OCI-LY7 (cell line): ENCODE results near the gene ACER3.
"Not testable (repeated sequence)": the region's sequence is repeated elsewhere in the genome, so short reads cannot be mapped to it uniquely, and the experiment has no call there.

Experiments
- CTCF ChIP-seq: fragments of 200-600 bp; sonication (generic); conservative IDR thresholded peaks from 2 replicates; pipeline ENCODE4 v1.5.1; 2014; ENCODE audit warnings: mild to moderate bottlenecking, antibody characterized with exemption, low read length, moderate library complexity, mixed read lengths
- EZH2phosphoT487 ChIP-seq: fragments of 200-600 bp; sonication (generic); IDR thresholded peaks from 2 replicates; pipeline ENCODE4 v1.6.1; 2018; ENCODE audit warnings: low read depth, borderline replicate concordance, mild to moderate bottlenecking, mixed run types, antibody characterized with exemption, low read length, moderate library complexity, mixed read lengths

- not testable (repeated sequence) for TF ChIP-seq CTCF, EZH2phosphoT487
Observed at GRCh38 chr11:76963417-76964168, 102.9 kb downstream of the ACER3 start.
